H9 (cell line): ENCODE results near the gene ROM1. TPM values are rescaled to one million over a fixed set of nuclear protein-coding genes. Genes with fewer than 3 reads are reported as not detected.

Experiments used
- DNase-seq: peaks from one replicate; pipeline ENCODE4 v3.0.0-alpha.2; 2017
- H2AFZ ChIP-seq: one replicate; pipeline ENCODE4 v1.6.1; 2013; ENCODE audit warnings: mild to moderate bottlenecking, low read length, control low read depth, moderate library complexity
- H2AK5ac ChIP-seq: 2 replicates; pipeline ENCODE4 v1.6.1; 2013; ENCODE audit warnings: low read length, control low read depth, mixed read lengths; ENCODE audit not compliant: insufficient read length
- H2BK120ac ChIP-seq: one replicate; pipeline ENCODE4 v1.6.1; 2013; ENCODE audit warnings: low read depth, mild to moderate bottlenecking, low read length, control low read depth, inconsistent platforms; ENCODE audit not compliant: poor library complexity, severe bottlenecking
- H2BK12ac ChIP-seq: 2 replicates; pipeline ENCODE4 v1.6.1; 2013; ENCODE audit warnings: low read length, control low read depth, mixed read lengths, low read depth; ENCODE audit not compliant: insufficient read length
- H2BK15ac ChIP-seq: 2 replicates; pipeline ENCODE4 v1.6.1; 2013; ENCODE audit warnings: low read depth, low read length, control low read depth
- H2BK20ac ChIP-seq: one replicate; pipeline ENCODE4 v1.6.1; 2013; ENCODE audit warnings: low read depth, mild to moderate bottlenecking, low read length, control low read depth, inconsistent platforms; ENCODE audit not compliant: poor library complexity, severe bottlenecking
- H2BK5ac ChIP-seq: 2 replicates; pipeline ENCODE4 v1.6.1; 2013; ENCODE audit warnings: low read length, control low read depth, mixed read lengths; ENCODE audit not compliant: insufficient read length
- H3K14ac ChIP-seq: 2 replicates; pipeline ENCODE4 v1.6.1; 2013; ENCODE audit warnings: low read length, control low read depth; ENCODE audit not compliant: insufficient read depth
- H3K18ac ChIP-seq: 2 replicates; pipeline ENCODE4 v1.6.1; 2013; ENCODE audit warnings: low read depth, mild to moderate bottlenecking, mixed read lengths, low read length, control low read depth; ENCODE audit not compliant: insufficient read length
- H3K23ac ChIP-seq: 2 replicates; pipeline ENCODE4 v1.6.1; 2013; ENCODE audit warnings: low read length, control low read depth, mixed read lengths, low read depth; ENCODE audit not compliant: insufficient read length
- H3K23me2 ChIP-seq: 2 replicates; pipeline ENCODE4 v1.6.1; 2013; ENCODE audit warnings: low read depth, mild to moderate bottlenecking, mixed read lengths, low read length, control low read depth; ENCODE audit not compliant: insufficient read length, poor library complexity, severe bottlenecking
- H3K27ac ChIP-seq: 2 replicates; pipeline ENCODE4 v1.5.1; 2013; ENCODE audit warnings: low read length, control low read depth, mixed read lengths, low read depth; ENCODE audit not compliant: insufficient read length
- H3K27me3 ChIP-seq: 2 replicates; pipeline ENCODE4 v1.6.1; 2013; ENCODE audit warnings: low read length, control low read depth, inconsistent platforms; ENCODE audit not compliant: insufficient read depth
- H3K4ac ChIP-seq: 2 replicates; pipeline ENCODE4 v1.6.1; 2013; ENCODE audit warnings: low read depth, mild to moderate bottlenecking, control low read depth, inconsistent platforms, low read length, moderate library complexity
- H3K4me1 ChIP-seq: 2 replicates; pipeline ENCODE4 v1.6.1; 2013; ENCODE audit warnings: low read length, control low read depth, inconsistent platforms; ENCODE audit not compliant: insufficient read depth
- H3K4me2 ChIP-seq: 2 replicates; pipeline ENCODE4 v1.6.1; 2013; ENCODE audit warnings: low read length, control low read depth, mixed read lengths; ENCODE audit not compliant: insufficient read length, insufficient read depth
- H3K56ac ChIP-seq: 2 replicates; pipeline ENCODE4 v1.6.1; 2013; ENCODE audit warnings: low read depth, mild to moderate bottlenecking, mixed read lengths, low read length, control low read depth; ENCODE audit not compliant: insufficient read length
- H3K79me1 ChIP-seq: 2 replicates; pipeline ENCODE4 v1.6.1; 2013; ENCODE audit warnings: low read depth, mild to moderate bottlenecking, moderate library complexity, low read length, control low read depth, inconsistent platforms; ENCODE audit not compliant: insufficient read depth, poor library complexity, severe bottlenecking
- H3K79me2 ChIP-seq: 2 replicates; pipeline ENCODE4 v1.6.1; 2013; ENCODE audit warnings: low read length, control low read depth, inconsistent platforms; ENCODE audit not compliant: insufficient read depth
- H3K9ac ChIP-seq: 2 replicates; pipeline ENCODE4 v1.6.1; 2013; ENCODE audit warnings: low read length, control low read depth, mixed read lengths; ENCODE audit not compliant: insufficient read length; ENCODE audit errors: extremely low read depth
- H3K9me3 ChIP-seq: one replicate; pipeline ENCODE4 v1.6.1; 2013; ENCODE audit warnings: low read depth, low read length, inconsistent platforms; ENCODE audit not compliant: control insufficient read depth
- H3T11ph ChIP-seq: one replicate; pipeline ENCODE4 v1.6.1; 2013; ENCODE audit warnings: mild to moderate bottlenecking, low read length, control low read depth, inconsistent platforms
- H4K20me1 ChIP-seq: one replicate; pipeline ENCODE4 v1.6.1; 2013; ENCODE audit not compliant: control insufficient read depth, insufficient read length, insufficient read depth
- H4K5ac ChIP-seq: 2 replicates; pipeline ENCODE4 v1.6.1; 2013; ENCODE audit warnings: low read depth, mild to moderate bottlenecking, mixed read lengths, low read length, control low read depth; ENCODE audit not compliant: insufficient read length
- H4K8ac ChIP-seq: replicated peaks from 2 replicates; pipeline ENCODE4 v1.6.1; 2013; ENCODE audit warnings: low read length, control low read depth, mixed read lengths, low read depth; ENCODE audit not compliant: insufficient read length
- H4K91ac ChIP-seq: 2 replicates; pipeline ENCODE4 v1.6.1; 2013; ENCODE audit warnings: low read depth, mild to moderate bottlenecking, moderate library complexity, mixed read lengths, low read length, control low read depth; ENCODE audit not compliant: insufficient read length
- H3K27ac Mint-ChIP-seq, 3 experiments: 2 replicates in 2 of 3; 3 replicates in 1 of 3; pipeline ENCODE4 v1.8.0; 2020 to 2021; ENCODE audit warnings: mixed read lengths in 3 of 3, mild to moderate bottlenecking in 1 of 3, moderate library complexity in 1 of 3
- H3K27me3 Mint-ChIP-seq: 2 replicates; pipeline ENCODE4 v1.8.0; 2021; ENCODE audit warnings: low read depth, mild to moderate bottlenecking, moderate library complexity, mixed read lengths
- H3K36me3 Mint-ChIP-seq, 3 experiments: 2 replicates in 2 of 3; 3 replicates in 1 of 3; pipeline ENCODE4 v1.8.0; 2020 to 2021; ENCODE audit warnings: low read depth in 3 of 3, mixed read lengths in 3 of 3; ENCODE audit not compliant: insufficient read depth in 1 of 3
- H3K4me1 Mint-ChIP-seq, 2 experiments: 2 replicates each; pipeline ENCODE4 v1.8.0; 2020; ENCODE audit warnings: mixed read lengths in 2 of 2
- H3K4me3 Mint-ChIP-seq, 2 experiments: 2 replicates in 1 of 2; 3 replicates in 1 of 2; pipeline ENCODE4 v1.8.0; 2020 to 2021; ENCODE audit warnings: mild to moderate bottlenecking in 2 of 2, mixed read lengths in 2 of 2, moderate library complexity in 1 of 2
- H3K9me3 Mint-ChIP-seq, 2 experiments: 2 replicates in 1 of 2; 3 replicates in 1 of 2; pipeline ENCODE4 v1.8.0; 2020; ENCODE audit warnings: mild to moderate bottlenecking in 2 of 2, mixed read lengths in 2 of 2, moderate library complexity in 1 of 2
- CTCF ChIP-seq: fragments of 200-600 bp; sonication (generic); conservative IDR thresholded peaks from 3 replicates; pipeline ENCODE4 v1.8.0; 2021; ENCODE audit warnings: antibody characterized with exemption, mild to moderate bottlenecking
- WGBS: extraction: QIAGEN DNeasy Blood & Tissue Kit; methylation state at CpG from one replicate; pipeline ENCODE4 v1.1.7; 2013; ENCODE audit warnings: missing lambda C conversion rate, low lambda C conversion rate, mixed read lengths; ENCODE audit not compliant: insufficient read length; ENCODE audit errors: extremely low coverage; 5-methylcytosine and 5-hydroxymethylcytosine counted together
- total RNA-seq: library from RNA; stranded (reverse); gene quantifications from 2 replicates; pipeline ENCODE4 v1.2.1, GENCODE V29; 2021

Gene ROM1
- total RNA-seq, 1 experiment from 2014 or later, result 0.79 TPM

GRCh38 chr11:62604460-62605120 lies 8.5 kb upstream of the ROM1 start:
- WGBS, result no CpG with 5 or more reads among the region's 13 CpGs
- Mint-ChIP-seq H3K4me3 (no peak overlapping the region; a peak in 1 of 5 replicates), H3K36me3 (peaks cover 18 to 33% (median 18%) of the 10 kb centered on the region in 3 experiments), H3K27ac (no peak overlapping the region), H3K4me1 (peaks cover 44 to 64% of the 10 kb centered on the region in 2 experiments), H3K9me3 (no peaks in the 10 kb centered on the region), H3K27me3 (peaks cover 29% of the 10 kb centered on the region)
- Histone ChIP-seq H3K4me2 (no peak overlapping the region), H2BK12ac (no peak overlapping the region), H3K9ac (no peak overlapping the region), H2AK5ac (no peak overlapping the region), H2BK15ac (no peak overlapping the region), H3K79me1 (no peaks in the 10 kb centered on the region), H3K4me1 (peaks cover 8% of the 10 kb centered on the region), H3K14ac (no peak overlapping the region), H3K18ac (no peak overlapping the region), H3K56ac (no peak overlapping the region), H2AFZ (no peak overlapping the region), H3K4ac (no peak overlapping the region), H3K79me2 (no peaks in the 10 kb centered on the region; the same call in 1 of the 2 replicates), H2BK120ac (no peak overlapping the region), H4K5ac (no peak overlapping the region), H2BK20ac (no peak overlapping the region), H4K91ac (no peak overlapping the region), H3K9me3 (no peaks in the 10 kb centered on the region), H4K20me1 (peaks cover 2% of the 10 kb centered on the region), H3K27ac (no peak overlapping the region), H3K23ac (no peak overlapping the region), H3K27me3 (peaks cover 12% of the 10 kb centered on the region; the same call in 1 of the 2 replicates), H3K23me2 (peaks cover 4% of the 10 kb centered on the region), H3T11ph (no peak overlapping the region), H4K8ac (no peak overlapping the region), H2BK5ac (no peak overlapping the region)
- DNase-seq, result peak; percentile 57
- no peak for TF ChIP-seq CTCF
